WTC11 (cell line): Measurements from ENCODE around the gene SSH2.

ENCODE experiments used
- CREB1 ChIP-seq: sonication (generic); formaldehyde crosslinking; IDR thresholded peaks from 2 replicates; pipeline ENCODE4 v1.8.0; 2023; ENCODE audit warnings: mild to moderate bottlenecking, missing genetic modification reagents
- NR3C1 ChIP-seq: sonication (generic); formaldehyde crosslinking; conservative IDR thresholded peaks from 2 replicates; pipeline ENCODE4 v1.8.1; 2023; ENCODE audit warnings: low read depth, mild to moderate bottlenecking, missing genetic modification reagents
- RELA ChIP-seq: sonication (generic); formaldehyde crosslinking; IDR thresholded peaks from 2 replicates; pipeline ENCODE4 v1.8.1; 2022; ENCODE audit warnings: missing genetic modification reagents, mild to moderate bottlenecking, borderline replicate concordance
- SMAD3 ChIP-seq: sonication (generic); formaldehyde crosslinking; IDR thresholded peaks from 2 replicates; pipeline ENCODE4 v1.8.0; 2022; ENCODE audit warnings: missing genetic modification reagents, mild to moderate bottlenecking, borderline replicate concordance
- ZNF423 ChIP-seq: fragments of 250-450 bp; sonication (Bioruptor Pico); IDR thresholded peaks from 2 replicates; pipeline ENCODE4 v2.1.2; 2022; ENCODE audit warnings: mild to moderate bottlenecking, moderate library complexity
- TF ChIP-seq, protein P1 (sequence below): fragments of 200-600 bp; IDR thresholded peaks from 2 replicates; pipeline ENCODE4 v1.8.0; 2022; ENCODE audit warnings: antibody characterized with exemption
- TF ChIP-seq, protein P2 (sequence below): fragments of 250-450 bp; sonication (Bioruptor Pico); IDR thresholded peaks from 2 replicates; pipeline ENCODE4 v1.9.0; 2021; ENCODE audit warnings: moderate library complexity, mild to moderate bottlenecking, inconsistent platforms, borderline replicate concordance
- TF ChIP-seq, protein P3 (sequence below): sonication (generic); formaldehyde crosslinking; IDR thresholded peaks from 2 replicates; pipeline ENCODE4 v1.8.1; 2022; ENCODE audit warnings: mild to moderate bottlenecking, moderate library complexity, missing genetic modification reagents

DNA sequence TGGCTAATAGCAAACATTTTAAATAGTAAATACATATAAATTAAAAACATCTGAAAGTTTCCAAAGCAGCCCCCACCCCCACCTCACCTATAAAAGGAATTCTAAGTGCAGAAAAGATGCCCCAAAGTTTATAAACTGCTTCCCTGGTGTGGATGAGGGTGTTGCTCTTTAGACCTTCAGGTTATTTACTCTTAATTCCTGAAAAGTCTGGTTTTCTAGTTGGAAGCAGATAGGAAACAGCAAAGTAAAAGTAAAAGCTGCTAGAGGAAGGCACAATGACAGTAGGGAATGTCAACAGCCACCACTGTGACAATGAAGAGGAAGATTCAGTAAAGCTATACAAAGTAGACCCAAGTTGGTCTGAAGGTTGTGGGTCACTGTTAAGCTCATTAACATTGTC is 37.8 kb downstream of the SSH2 start:
- no peak for TF ChIP-seq RELA (CRISPR knock-in tag)
- TF ChIP-seq, protein P1, sequence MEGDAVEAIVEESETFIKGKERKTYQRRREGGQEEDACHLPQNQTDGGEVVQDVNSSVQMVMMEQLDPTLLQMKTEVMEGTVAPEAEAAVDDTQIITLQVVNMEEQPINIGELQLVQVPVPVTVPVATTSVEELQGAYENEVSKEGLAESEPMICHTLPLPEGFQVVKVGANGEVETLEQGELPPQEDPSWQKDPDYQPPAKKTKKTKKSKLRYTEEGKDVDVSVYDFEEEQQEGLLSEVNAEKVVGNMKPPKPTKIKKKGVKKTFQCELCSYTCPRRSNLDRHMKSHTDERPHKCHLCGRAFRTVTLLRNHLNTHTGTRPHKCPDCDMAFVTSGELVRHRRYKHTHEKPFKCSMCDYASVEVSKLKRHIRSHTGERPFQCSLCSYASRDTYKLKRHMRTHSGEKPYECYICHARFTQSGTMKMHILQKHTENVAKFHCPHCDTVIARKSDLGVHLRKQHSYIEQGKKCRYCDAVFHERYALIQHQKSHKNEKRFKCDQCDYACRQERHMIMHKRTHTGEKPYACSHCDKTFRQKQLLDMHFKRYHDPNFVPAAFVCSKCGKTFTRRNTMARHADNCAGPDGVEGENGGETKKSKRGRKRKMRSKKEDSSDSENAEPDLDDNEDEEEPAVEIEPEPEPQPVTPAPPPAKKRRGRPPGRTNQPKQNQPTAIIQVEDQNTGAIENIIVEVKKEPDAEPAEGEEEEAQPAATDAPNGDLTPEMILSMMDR, result no peak
- no peak for TF ChIP-seq CREB1 (CRISPR knock-in tag)
- TF ChIP-seq, protein P2, sequence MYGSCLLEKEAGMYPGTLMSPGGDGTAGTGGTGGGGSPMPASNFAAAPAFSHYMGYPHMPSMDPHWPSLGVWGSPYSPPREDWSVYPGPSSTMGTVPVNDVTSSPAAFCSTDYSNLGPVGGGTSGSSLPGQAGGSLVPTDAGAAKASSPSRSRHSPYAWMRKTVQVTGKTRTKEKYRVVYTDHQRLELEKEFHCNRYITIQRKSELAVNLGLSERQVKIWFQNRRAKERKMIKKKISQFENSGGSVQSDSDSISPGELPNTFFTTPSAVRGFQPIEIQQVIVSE (CRISPR knock-in tag), result no peak
- TF ChIP-seq, protein P3, sequence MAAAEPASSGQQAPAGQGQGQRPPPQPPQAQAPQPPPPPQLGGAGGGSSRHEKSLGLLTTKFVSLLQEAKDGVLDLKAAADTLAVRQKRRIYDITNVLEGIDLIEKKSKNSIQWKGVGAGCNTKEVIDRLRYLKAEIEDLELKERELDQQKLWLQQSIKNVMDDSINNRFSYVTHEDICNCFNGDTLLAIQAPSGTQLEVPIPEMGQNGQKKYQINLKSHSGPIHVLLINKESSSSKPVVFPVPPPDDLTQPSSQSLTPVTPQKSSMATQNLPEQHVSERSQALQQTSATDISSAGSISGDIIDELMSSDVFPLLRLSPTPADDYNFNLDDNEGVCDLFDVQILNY (CRISPR knock-in tag), result no peak
- TF ChIP-seq NR3C1 (CRISPR knock-in tag), result no peak
- no peak for TF ChIP-seq SMAD3 (CRISPR knock-in tag)
- TF ChIP-seq ZNF423, result no peak
